GM19328 (cell line): ENCODE measurements around the gene RBM5.
"Not testable (repeated sequence)": the region's sequence is repeated elsewhere in the genome, so short reads cannot be mapped to it uniquely, and the experiment has no call there.

Experiments used
- ATAC-seq: cut with Tn5 transposase; IDR thresholded peaks from one replicate; pipeline ENCODE4 v1.9.1; 2021; ENCODE audit warnings: mild to moderate bottlenecking, moderate library complexity; ENCODE audit not compliant: unreplicated experiment

RBM5 gene

DNA sequence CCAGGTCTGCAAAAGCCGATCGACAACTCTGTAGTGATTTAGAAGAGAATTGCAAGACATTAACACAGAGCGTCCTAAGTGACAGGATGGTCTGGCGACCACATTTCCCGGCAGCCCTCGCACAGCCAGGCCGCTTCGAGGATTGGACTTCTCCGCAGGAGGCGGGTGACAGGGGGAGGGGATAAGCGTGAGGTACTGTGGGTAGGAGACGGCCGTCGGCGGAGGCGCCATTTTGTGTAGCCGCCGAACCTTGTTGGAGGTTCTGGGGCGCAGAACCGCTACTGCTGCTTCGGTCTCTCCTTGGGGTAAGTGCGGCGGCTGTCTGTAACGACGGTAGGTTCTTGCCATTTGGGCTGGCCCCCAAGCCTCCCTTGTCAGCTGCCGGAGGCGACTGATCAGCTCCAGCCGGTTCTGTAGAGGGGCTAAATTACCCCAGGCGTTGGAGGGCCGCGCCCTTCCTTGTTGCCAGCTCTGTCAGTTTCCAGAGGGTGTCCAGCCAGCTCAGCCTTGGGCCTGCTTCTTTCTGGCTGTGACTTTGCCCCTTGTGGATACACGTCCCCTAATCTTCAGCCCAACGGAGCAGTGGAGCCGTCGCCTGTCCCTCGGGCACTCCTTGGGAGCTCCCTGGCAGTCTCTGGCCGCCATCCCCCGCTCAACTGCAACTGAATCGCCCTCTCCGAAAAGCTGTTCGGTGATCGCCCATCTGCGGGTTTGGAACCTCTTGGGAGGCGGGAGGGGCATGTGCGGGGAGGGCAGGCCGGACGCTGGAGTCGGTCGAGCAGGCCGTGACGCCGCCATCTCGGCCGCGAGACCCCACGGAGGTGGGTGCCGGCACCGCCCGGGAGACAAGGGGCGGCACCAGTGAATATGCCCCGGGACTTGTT lies at the start of gene RBM5:
Gene RBM5 (plus strand): TSS at position 195 of the 884 bp plus-strand sequence. CDS start 1,516 bp downstream, outside the sequence.
- peak; percentile 76 for ATAC-seq

DNA sequence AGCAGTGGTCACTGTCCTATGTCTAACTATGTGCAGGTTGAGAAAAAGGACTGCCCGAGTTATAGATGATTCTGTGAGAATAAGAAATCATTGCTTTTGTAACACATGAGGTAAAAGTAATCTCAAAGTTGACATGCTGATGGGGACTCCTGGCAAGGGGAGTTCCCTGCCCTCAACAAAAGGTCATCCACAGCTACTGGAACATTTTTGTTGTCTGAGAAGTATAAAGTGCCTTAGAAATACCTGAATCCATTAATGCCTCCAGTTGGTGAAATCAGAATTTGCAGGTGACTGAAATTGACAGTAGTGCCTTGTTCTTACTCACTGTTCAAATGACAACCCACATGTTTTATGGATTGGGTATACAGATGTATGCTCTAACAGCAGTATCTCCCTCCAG lies 43.7 kb upstream of the RBM5 start:
- ATAC-seq: no peak

DNA sequence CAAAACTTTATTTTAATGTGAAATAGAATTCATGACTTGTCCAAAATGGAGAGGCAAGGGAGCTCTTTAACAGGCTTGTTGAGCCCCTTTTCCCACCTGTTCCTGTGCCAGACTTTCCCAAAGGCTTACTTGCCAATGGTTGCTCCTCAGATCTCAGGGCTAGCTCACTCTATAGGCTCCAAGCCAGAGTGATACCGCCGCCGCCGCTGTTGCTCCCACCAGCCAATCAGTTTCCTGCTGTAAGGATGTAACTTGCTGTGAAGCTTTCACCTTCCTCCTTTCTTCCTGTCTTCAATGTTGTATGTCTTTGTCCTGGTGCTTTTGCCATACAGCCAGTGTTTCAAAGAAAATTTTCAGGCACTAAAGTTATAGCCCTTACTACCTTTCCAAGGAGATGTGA lies 41.3 kb upstream of the RBM5 start:
- ATAC-seq: no peak

DNA sequence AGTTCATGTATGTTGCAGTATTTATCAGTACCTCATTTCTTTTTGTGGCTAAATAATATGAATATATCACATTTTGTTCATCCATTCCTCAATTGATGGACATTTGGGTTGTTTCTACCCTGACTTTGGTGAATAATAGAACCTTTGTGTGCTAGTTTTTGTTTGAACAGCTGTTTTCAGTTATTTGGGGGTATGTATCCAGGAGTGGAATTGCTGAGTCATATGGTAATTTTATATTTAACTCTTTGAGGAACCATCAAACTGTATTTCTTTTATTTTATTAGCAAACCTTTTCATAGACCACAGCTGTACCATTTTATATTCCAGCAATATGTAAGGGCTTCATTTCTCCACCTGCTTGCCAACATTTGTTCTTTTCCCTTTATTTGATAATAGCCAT lies 38.4 kb upstream of the RBM5 start:
- ATAC-seq: no peak

DNA sequence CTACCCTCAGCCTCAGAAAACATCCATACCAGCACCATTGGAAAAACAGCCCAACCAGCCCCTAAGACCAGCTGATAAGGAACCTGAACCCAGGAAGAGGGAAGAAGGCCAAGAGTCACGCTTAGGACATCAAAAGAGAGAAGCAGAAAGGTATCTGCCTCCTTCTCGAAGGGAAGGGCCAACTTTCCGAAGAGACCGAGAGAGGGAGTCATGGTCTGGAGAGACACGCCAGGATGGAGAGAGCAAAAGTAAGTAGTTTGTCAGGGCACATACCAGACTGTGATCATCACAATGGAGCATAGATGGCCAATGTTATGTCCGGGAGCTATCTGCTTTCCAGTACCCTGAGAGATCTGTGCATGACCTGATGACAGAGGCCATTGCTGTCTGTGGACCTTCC lies 31.0 kb upstream of the RBM5 start:
- no peak for ATAC-seq

DNA sequence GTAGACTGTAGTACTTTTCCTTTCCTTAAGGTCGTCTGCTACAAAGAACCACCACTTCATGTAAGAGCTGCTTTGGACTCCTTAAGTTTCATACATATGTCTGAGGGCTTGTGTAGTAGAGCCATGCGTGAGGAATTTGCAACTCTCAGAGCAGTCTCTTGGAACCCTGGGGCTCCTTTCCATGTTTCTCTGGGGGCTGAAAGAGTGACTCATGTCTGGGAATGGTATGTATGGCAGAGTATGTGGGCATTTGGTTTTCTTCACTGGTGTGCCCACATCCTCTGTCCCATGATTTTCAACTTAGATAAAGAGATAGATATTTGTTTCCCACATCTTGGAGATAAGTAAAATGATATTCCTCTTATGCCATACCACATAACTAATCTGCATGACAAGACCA lies 20.6 kb upstream of the RBM5 start:
- ATAC-seq: no peak

DNA sequence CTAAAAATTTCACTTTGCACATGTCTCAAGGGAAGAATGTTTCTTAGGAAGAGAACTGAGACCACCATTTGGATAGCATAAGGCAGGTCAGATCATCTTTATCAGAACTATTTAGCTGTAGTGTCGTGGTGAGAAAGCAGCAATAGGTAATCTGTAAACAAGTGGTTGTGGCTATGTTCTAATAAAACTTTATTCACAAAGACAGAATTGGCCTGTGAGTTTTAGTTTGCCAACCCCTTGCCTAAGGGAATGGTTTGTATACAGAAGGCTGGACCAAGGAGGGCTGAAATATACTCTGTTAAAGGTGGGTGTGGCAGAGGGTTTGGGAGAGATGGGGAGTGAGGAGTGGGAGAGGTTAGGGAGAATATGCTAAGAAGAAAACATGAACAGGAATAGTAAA lies 10.6 kb upstream of the RBM5 start:
- no peak for ATAC-seq

DNA sequence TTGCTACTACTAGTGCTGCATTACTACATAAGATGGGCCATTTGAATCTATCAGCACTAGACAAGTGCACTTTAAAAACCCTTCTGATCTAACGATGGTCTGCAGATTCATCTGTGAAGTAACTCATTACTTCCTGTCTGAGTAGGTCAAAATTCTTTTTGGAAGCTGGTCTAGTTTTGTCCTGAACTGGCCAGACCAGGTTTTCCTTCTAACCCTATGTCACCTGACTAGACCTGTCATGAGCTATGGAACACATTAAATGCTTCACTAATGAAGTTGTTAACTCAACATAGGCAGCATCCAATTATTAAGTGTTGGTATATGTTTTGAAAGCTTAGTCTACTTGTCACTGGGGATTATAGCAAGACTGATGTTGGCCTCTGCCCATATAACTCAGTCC lies 10.1 kb upstream of the RBM5 start:
- ATAC-seq: no peak

DNA sequence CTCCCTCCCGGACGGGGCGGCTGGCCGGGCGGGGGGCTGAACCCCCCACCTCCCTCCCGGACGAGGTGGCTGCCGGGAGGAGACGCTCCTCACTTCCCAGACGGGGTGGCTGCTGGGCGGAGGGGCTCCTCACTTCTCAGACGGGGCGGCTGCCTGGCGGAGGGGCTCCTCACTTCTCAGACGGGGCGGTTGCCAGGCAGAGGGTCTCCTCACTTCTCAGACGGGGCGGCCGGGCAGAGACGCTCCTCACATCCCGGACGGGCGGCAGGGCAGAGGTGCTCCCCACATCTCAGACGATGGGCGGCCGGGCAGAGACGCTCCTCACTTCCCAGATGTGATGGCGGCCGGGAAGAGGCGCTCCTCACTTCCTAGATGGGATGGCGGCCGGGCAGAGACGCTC lies 3.8 kb upstream of the RBM5 start:
- ATAC-seq: not testable (repeated sequence)

DNA sequence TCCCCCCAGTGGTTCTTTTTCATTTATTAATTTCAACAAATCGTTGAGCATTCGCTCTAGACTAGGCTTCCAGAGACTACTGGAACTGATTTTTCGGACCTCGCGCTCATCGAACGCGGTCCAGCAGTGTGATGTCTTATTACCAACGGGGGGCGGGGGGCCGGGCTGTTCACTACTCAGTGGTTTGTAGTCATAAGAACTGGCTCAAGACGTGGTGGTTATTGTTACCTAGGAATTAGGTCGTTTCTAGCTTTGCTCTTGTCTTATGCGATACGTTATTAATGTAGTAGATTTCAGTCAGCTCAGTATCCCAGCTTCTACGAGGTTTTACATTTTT lies 858 bp downstream of the RBM5 start:
- no peak for ATAC-seq

DNA sequence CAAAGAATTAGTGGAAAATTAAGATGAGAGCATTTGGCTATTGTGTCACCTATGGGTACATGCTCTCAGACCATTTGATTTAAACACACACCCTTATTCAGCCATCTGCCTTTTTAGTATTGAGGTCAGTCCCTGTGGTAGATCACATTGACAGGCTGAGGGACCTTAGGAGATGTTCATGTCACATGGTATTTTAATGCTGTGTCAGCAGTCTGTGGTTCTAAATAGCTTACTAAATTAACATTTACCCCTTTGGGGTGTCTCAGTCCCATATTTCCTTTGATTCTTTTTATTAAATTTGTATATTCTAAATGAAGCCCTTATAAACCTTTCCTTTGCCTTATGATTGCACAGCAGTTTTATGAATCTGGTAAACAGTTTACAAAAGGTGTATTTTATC lies 2.3 kb downstream of the RBM5 start:
- ATAC-seq: no peak

DNA sequence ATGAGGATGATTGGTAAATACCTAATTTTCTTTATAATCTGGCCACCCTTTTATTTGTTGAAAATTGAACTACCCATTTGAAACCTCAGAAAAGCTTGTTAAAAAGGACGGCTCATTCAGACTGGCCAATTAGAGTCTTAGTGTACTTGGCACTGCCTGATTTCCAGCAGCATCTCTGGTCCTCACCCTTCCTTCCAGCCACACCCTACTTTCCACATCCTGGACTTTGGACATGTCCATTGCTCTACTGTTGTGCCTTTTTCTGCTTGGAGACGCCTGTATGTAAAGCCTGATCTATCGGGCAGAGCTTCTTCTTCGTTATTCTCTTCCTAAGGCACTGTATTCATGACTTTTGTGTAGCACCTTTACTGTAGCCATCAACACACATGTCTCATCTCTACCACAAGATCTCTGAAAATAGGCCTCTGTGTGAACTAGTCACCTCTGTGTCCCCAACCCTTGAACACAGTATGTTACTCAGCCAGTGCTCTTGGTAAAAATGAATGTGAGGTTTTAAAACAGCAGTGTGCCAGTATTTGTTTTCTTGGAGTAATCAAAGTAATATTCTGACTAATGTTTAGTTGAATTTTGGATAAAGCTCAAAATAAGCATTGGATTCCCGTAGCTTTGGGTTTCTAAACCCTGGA lies 6.8 kb downstream of the RBM5 start:
- no peak for ATAC-seq

DNA sequence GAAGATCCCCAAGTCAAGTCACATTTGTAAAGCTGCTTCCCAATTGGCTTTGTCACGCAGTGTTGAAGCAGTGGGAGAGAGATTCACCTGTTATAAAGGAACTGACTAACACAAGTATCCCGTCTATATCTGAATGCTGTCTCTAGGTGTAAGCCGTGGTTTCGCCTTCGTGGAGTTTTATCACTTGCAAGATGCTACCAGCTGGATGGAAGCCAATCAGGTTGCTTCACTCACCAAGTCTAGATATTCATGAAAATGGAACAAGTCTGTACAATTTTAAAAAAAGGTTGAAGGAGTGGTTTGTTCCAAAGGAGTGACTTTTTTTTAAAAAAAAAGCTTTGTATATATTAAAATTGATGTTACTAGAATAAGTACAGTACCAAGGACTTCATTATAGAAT lies 11.7 kb downstream of the RBM5 start:
- no peak for ATAC-seq

DNA sequence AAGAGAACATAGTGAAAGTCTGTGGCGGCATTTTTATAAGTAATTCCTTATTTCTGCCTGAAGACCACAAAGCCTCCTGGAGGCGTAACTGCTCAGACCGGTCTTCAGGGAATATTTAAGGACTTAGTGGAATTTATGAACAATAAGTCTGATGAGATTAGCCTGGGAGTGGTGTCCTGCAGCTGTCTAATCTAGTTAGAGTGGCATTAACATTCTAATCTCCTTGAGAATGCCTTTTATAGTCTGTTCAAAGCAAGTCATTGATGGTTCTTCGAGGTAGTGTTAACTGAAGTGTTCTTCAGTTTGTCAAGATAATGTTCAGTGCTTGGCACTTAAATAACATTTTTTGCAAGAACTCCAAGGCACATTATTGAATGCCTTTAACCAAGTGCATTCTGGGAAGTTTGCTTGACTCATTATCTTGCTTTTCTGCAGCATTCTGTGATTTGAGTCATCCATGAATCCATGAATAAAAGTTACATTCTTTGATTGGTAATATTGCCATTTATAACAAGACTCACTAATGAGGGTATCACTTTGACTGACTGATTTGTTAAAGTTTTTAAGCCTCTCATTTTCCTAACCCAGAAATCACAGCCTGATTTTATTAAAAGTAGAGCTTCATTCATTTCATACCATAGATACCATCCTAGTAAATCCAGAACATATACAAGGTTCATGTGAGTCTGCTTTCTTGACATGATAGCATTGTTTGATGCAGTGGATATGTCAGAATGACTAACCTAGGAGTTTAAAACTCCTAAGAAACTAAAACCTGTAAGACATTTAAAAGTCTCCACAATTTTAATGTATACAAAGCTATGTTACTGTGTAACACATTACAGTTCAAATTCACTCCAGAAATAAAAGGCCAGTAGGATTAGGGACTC lies 12.5 kb downstream of the RBM5 start:
- ATAC-seq: no peak

DNA sequence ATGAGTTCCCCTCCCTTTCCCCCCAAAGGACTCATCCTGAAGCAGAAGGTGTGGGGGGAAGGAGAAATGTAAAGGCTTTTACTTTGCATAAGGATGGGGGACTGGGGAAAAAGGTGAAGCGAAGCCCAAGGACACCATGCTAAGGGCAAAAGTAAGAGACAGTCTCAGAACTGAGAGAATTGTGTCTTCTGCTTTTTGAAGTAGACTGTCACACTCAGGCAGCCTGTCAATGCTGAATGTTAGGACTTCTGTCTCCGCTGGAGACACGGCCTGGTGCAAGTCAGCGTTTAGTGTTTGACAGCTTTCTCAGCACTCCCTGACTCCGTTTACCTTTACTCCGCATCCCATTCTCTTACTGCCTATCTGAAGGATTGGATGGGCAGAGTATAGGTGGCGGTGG lies 13.8 kb downstream of the RBM5 start:
- ATAC-seq: no peak

DNA sequence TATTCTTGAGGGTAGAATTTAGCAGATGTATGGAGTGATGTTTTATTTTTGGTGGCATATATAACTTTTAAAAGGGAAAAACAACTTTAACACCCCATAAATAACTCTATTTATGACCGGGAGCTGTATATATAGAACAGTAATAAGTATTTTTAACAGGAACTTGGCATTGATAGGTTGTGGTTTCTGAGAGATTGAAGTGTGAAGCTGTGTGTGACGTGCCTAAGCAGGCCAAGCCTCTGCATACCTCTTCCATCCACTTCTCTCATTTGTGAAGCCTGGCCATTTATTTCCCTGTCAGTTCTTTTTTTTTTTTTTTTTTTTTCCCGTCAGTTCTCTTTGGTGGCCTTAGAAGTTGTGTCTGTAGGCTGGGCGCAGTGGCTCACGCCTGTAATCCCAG lies 23.0 kb downstream of the RBM5 start:
- no peak for ATAC-seq

DNA sequence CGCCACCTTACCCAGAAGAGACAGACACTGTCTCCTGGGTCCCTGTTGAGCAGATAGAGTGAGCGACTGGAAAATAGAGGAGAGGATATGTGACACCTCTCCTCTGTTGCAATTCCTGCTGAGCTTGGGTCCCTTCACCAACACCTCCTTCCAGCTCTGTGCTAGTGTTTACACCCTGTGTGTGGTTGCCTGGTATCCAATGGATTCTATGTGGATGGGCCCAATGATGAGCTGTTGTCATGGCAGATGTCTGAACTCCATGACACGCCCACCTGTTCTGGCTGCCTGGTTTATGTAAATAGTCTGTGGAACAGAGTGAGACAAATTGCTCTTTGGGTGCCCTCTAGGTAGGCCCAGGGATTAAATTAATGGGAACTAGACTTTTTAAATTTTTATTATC lies 23.7 kb downstream of the RBM5 start:
- ATAC-seq: no peak

DNA sequence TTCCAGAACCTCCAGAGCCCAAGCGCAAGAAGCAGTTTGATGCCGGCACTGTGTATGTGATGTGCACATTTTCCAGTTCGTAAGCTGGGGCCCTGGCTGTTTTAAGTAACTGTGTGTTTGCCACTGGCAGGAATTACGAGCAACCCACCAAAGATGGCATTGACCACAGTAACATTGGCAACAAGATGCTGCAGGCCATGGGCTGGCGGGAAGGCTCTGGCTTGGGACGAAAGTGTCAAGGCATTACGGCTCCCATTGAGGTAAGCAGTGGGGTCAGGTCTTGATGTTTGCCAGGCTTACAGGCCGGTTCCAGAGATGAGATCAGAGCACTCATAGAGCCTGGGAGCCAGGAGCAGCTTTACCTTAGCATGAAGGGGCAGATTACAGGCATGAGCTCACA lies 28.4 kb downstream of the RBM5 start:
- ATAC-seq: no peak

DNA sequence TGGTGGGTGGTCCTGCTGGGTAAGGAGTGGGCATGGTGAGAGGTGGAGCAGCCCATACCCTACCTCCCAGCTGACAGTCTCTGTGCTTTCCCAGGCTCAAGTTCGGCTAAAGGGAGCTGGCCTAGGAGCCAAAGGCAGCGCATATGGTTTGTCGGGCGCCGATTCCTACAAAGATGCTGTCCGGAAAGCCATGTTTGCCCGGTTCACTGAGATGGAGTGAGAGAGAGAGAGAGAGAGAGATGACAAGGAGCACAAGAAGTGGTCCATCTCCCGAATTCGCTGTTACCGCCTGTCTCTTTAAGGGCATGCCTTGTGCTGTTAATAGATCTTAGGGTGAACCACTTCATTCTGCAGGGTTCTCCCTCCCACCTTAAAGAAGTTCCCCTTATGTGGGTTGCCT lies 29.5 kb downstream of the RBM5 start:
- no peak for ATAC-seq

DNA sequence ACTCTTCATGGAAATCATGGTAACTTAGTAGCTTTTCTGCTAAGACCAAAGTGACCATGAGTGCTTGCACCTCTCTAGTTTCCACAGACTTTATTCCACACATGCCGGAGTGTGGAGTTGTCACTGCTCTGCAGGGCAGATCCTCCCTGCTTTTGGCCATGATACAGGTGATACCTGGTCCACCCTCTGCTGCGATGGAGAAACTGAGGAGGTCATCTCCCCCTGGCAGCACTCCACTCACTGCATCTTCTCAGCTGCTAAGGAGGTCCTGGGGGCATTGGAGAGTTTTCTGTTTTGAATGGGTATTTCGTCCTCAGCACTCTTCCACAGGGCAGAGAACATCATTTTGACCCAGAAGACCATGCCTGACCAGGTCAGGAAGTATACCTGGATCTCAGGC lies 31.1 kb downstream of the RBM5 start:
- no peak for ATAC-seq

DNA sequence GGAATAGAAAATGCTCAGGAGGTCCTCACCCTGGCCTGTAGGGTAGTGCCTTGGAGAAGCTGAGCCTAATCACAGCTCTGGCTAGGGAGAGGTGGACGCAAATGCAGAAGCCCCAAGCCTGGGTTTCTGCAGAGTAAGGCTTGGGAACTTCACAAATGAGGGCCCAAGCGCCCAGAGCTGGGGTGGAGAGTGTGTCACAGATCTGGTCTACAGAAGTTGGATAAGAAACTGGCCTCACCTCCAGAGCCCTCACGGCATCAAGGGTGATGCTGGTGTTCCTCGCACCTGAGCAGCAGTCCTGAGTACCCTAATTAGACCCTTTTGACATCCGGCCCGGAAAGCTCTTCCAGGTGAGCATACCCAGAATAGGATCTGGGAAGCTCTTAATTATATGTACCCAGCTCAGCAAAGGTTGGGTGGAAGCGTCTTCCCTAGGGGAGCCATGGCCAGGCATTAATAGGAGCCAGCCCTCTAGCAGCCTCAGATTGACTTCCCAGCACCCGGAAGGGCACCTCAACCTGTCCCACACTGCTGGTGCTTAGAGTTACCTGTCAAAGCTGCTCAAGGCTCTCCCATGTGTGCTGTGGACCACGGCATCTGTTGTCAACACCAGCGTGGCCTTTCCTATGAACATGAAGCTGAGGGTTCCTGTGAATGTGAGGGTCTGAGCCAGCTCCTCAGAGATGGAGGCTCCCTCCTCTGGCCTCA lies 31.8 kb downstream of the RBM5 start:
- no peak for ATAC-seq
